Measurements from ENCODE around the gene GPA33.

DNA sequence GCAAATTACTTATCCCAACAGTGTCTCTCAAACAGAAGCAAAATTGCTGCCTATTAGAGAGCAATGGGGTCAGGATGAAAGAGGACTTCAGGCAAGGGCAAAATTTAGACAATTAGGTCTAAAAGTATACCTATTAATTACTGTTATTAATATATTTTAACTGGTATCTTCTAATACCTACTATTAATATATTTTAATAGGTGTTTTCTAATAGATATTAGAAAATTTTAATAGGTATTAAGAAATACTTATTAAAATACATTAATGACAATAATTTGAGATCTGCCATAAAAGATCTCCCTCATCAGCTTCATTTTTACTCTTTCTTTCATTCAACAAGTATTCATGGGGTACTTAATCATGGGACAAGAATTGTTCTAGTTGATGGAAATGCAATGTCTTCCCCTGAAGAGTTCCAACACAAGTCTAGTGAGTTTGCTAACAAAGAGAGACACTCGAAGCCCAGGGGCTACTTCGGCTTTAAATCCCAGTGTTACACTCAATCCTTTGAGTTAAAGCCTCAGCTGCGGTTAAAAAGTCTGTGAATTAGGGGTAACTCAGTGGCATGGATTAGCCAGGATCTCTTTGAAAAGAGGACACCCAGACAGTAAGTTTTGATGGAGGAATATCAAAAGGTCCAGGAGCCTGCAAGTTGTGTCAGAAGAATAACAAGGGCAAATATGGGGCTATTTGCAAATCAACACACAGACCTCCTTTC, 47.8 kb upstream of the GPA33 start:
- no peak for TF ChIP-seq CTCF (IDR thresholded peaks at IDR 0.05; ENCODE audit: low read depth, low read length)
- no peak for TF ChIP-seq EZH2phosphoT487 (IDR thresholded peaks at IDR 0.05; ENCODE audit: low read depth)

Measured in OCI-LY3 (cell line).